RWPE2 (cell line): ENCODE measurements around the gene CNOT6L.
A peak's percentile ranks its signal among the peaks of the same experiment; 100 is the strongest.

ENCODE experiments used
- ATAC-seq: fragments of 200-7000 bp; cut with Tn5 transposase; 3 replicates; pipeline ENCODE4 v1.9.1; 2021; ENCODE audit warnings: low read depth
- DNase-seq: peaks from one replicate; pipeline ENCODE4 v3.0.0-alpha.2; 2020; ENCODE audit warnings: low spot score
- H3K27ac ChIP-seq: fragments of 450-650 bp; 2 replicates; pipeline ENCODE4 v1.5.1; 2017; ENCODE audit warnings: mild to moderate bottlenecking; ENCODE audit not compliant: poor library complexity, severe bottlenecking
- H3K27me3 ChIP-seq: fragments of 250-450 bp; sonication (Bioruptor Pico); 2 replicates; pipeline ENCODE4 v1.5.1; 2021; ENCODE audit warnings: mild to moderate bottlenecking, moderate library complexity; ENCODE audit not compliant: insufficient read depth, poor library complexity, severe bottlenecking
- H3K36me3 ChIP-seq: fragments of 250-450 bp; sonication (Bioruptor Pico); 2 replicates; pipeline ENCODE4 v1.5.1; 2020; ENCODE audit warnings: low read depth, mild to moderate bottlenecking, moderate library complexity
- H3K4me1 ChIP-seq: fragments of 250-450 bp; sonication (Bioruptor Pico); 2 replicates; pipeline ENCODE4 v1.5.1; 2021; ENCODE audit warnings: mild to moderate bottlenecking, moderate library complexity; ENCODE audit not compliant: insufficient read depth, poor library complexity, severe bottlenecking
- H3K4me3 ChIP-seq: fragments of 250-450 bp; sonication (Bioruptor Pico); 2 replicates; pipeline ENCODE4 v1.5.1; 2021; ENCODE audit warnings: mild to moderate bottlenecking, moderate library complexity; ENCODE audit not compliant: severe bottlenecking
- H3K9me3 ChIP-seq: fragments of 250-450 bp; sonication (Bioruptor Pico); 2 replicates; pipeline ENCODE4 v1.5.1; 2021; ENCODE audit warnings: mild to moderate bottlenecking, moderate library complexity; ENCODE audit not compliant: severe bottlenecking
- TF ChIP-seq, protein P1 (sequence below): fragments of 450-650 bp; IDR thresholded peaks from one replicate; pipeline ENCODE4 v1.5.1; 2017; ENCODE audit warnings: mild to moderate bottlenecking, moderate library complexity; ENCODE audit not compliant: poor library complexity, severe bottlenecking

The CNOT6L gene

DNA sequence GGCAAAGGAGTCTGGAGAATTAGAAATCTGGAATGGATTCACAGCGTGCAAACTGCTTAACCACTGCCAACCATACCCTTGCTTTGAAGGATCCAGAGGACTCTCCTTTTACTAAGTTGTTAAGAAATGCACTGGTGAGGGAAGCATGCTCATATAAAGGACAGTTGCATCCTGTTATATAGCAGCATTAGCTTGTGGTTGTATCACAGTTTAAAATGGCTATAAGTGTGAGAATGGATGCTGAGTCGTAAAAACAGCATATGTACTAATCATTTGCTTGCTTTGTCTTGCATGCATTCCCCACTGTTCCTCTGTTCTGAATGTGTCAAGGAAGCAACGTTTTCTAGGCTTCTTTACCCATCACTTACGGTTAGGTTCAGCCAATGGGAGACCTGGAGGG, 112.5 kb downstream of the CNOT6L start:
- TF ChIP-seq, protein P1, sequence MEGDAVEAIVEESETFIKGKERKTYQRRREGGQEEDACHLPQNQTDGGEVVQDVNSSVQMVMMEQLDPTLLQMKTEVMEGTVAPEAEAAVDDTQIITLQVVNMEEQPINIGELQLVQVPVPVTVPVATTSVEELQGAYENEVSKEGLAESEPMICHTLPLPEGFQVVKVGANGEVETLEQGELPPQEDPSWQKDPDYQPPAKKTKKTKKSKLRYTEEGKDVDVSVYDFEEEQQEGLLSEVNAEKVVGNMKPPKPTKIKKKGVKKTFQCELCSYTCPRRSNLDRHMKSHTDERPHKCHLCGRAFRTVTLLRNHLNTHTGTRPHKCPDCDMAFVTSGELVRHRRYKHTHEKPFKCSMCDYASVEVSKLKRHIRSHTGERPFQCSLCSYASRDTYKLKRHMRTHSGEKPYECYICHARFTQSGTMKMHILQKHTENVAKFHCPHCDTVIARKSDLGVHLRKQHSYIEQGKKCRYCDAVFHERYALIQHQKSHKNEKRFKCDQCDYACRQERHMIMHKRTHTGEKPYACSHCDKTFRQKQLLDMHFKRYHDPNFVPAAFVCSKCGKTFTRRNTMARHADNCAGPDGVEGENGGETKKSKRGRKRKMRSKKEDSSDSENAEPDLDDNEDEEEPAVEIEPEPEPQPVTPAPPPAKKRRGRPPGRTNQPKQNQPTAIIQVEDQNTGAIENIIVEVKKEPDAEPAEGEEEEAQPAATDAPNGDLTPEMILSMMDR = no peak
- H3K4me1 ChIP-seq = no peaks in the 10 kb centered on the region
- DNase-seq (no peak), ATAC-seq (no peak; the same call in 2 of the 3 replicates)
- no peaks in the 10 kb centered on the region for H3K36me3 ChIP-seq
- no peak overlapping the region for H3K27ac ChIP-seq
- no peaks in the 10 kb centered on the region for H3K27me3 ChIP-seq
- no peak overlapping the region for H3K4me3 ChIP-seq
- H3K9me3 ChIP-seq = no peaks in the 10 kb centered on the region

DNA sequence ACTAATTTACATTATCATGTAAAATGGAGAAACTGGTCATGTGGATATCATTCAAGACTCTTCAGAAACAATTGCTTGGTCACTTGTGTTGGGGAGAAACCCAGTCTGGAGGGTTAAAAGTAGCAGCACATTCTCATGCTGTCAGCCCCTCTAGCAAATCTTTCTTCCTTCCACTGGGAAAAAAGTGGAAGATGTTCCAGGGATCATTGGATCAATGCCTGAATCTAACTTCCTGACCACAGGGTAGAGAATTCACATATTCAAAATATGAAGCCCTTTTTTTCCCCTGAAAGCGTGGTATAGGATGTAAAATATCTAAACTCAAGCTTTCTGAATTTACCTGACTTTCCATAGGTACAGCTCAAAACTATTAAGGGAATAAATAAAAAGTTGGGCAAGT, 115.5 kb downstream of the CNOT6L start:
- ATAC-seq (no peak), DNase-seq (no peak)
- no peak overlapping the region for H3K4me3 ChIP-seq
- H3K9me3 ChIP-seq = no peaks in the 10 kb centered on the region
- TF ChIP-seq, protein P1 = no peak
- H3K36me3 ChIP-seq = no peaks in the 10 kb centered on the region
- no peaks in the 10 kb centered on the region for H3K27me3 ChIP-seq
- H3K27ac ChIP-seq = no peak overlapping the region
- peaks cover 13% of the 10 kb centered on the region for H3K4me1 ChIP-seq

DNA sequence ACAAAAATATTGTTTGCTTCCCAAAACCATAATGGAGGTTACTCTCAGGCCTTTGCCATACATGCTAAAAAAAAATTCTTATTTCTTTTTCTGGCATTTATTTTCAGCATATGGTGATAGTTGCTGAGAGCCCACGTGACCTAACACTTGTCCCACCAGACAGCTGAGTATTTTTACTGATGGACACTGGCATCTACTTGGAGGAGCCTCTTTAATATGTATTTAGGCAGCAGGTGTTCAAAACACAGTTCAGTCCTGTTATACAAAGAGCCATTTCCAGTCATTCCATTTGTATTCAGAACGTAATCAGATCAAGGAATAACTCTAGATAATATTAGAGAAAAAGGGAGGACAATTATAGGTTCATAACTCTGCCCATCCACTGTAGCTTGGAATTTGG, 118.0 kb downstream of the CNOT6L start:
- Histone ChIP-seq H3K4me3 (no peak overlapping the region), H3K27me3 (no peaks in the 10 kb centered on the region), H3K27ac (no peak overlapping the region), H3K36me3 (no peaks in the 10 kb centered on the region), H3K4me1 (peaks cover 14% of the 10 kb centered on the region), H3K9me3 (no peaks in the 10 kb centered on the region)
- DNase-seq = no peak
- ATAC-seq = no peak
- TF ChIP-seq, protein P1 = no peak

DNA sequence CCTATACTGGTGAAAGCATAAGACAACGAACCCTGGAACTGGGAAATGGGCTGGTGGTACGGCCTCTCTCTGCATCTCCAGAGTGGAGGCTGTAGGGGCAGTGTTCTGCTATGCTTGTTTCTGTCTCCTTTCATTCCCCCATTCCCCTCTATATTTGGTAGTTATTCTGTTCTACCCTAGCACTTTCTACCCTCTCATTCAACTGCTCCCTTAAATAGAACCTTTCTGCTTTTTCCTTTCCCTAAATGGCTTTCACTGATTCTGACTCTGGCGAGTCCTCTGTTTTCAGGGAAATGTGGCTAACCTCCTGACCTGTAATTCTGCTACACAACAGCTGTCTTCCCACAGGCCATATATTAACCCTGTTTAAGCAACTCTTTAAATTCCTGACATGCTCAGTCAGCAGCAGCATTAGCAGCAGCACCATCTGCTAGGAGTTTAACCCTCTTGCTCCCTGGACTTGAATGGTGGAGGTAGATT, 119.4 kb downstream of the CNOT6L start:
- peak; percentile 81 for ATAC-seq
- Histone ChIP-seq H3K4me1 (peaks cover 26% of the 10 kb centered on the region), H3K4me3 (no peak overlapping the region), H3K36me3 (no peaks in the 10 kb centered on the region), H3K27me3 (no peaks in the 10 kb centered on the region), H3K9me3 (no peaks in the 10 kb centered on the region), H3K27ac (peak overlapping the region; percentile 15)
- DNase-seq = no peak
- TF ChIP-seq, protein P1 = peak; percentile 14

DNA sequence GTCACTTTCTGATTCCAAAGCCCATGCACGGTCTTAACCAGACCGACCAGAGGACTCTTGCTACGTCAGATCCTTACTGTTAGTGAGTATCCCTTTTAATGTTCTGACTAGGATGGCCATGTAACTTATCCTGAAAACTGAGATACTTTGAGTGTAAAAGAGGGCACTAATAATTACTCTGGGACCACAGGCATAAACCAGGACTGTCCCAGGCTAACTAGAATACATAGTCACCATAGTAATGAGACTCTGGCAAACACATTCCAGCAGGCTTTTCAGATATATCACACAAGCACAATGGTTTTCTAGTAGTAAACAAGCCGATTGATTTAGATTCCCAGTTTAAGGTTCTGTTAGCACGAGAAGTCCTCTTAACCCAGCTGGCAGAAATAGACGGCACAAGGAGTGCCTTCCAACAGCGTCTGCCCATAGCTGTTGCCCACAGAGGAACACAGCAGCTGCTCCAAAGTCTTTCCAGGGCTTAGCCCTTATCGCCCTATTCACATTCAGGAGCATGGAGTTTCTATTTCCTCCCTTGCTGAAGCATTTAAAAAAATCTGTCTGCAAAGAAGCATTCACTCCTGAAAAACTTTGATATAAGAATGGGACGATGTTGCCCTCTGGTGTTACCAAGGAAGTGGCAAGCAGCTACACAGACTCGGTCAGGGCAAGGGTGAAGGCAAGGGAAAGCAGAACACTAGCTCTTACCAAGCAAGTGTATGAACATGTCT, 121.1 kb downstream of the CNOT6L start:
- Histone ChIP-seq H3K27ac (no peak overlapping the region), H3K9me3 (no peaks in the 10 kb centered on the region), H3K4me1 (peaks cover 26% of the 10 kb centered on the region), H3K36me3 (no peaks in the 10 kb centered on the region), H3K27me3 (no peaks in the 10 kb centered on the region), H3K4me3 (no peak overlapping the region)
- TF ChIP-seq, protein P1 = peak; percentile 80
- DNase-seq (no peak), ATAC-seq (peak; percentile 59)
